Dermis blood vessel endothelial cell (primary cell): ENCODE results near the gene GEMIN4. TPM values are rescaled to one million over a fixed set of nuclear protein-coding genes. Genes with fewer than 3 reads are reported as not detected.
A peak's percentile ranks its signal among the peaks of the same experiment; 100 is the strongest.
"Not testable (repeated sequence)": the region's sequence is repeated elsewhere in the genome, so short reads cannot be mapped to it uniquely, and the experiment has no call there.

Source experiments
- DNase-seq: peaks from one replicate; pipeline ENCODE4 v3.0.0; 2010
- total RNA-seq: library from RNA; depleted of rRNA; stranded (reverse); fragments of >200 nt; gene quantifications from 2 replicates; pipeline ENCODE4 v1.2.3, GENCODE V29; 2014

The GEMIN4 gene
- total RNA-seq, 1 donor from 2014 or later, result 12.9 TPM

DNA sequence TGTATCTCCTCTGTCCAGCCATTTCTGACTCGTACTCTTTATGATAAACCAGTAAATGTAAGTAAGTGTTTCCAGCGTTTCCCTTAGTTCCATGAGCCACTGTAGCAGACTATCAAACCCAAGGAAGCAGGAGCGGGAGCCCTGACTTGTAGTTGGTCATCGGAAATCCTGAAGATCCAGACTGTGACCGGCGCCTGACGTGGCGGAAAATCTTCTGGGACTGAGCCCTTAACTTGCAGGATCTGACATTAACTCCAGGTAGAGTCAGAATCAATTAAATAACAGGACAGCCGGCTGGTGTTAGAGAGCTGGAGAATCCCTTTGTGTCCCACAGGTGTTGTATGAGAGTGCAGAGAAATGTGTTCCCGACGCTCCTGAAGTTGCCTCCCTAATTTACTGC is 26.0 kb upstream of the GEMIN4 start:
- no peak for DNase-seq

GRCh38 chr17:774313-774584 is 22.2 kb upstream of the GEMIN4 start:
- DNase-seq, result no peak

GRCh38 chr17:773467-774312 is 21.6 kb upstream of the GEMIN4 start:
- peak; percentile 40 for DNase-seq

- no peak for DNase-seq
Measured at GRCh38 chr17:773016-773415, 21.0 kb upstream of the GEMIN4 start.

DNA sequence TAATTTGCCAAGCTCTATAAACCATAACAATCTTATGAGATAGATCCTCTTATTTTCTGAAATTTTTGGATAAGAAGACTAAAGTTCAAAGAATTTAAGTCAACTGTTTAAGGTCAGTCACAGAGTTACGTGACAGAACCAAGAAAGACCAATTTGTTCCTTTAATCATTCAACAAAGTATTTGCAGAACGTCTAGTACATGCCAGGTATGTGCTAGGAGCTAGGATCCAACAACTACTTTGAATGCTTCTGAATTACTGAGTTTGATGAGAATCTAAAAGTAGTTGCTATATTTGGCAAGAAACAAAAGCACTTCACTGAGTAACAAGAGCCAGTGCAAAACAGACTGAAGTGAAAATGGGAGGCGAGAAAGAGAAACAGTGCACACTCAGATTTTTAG is 15.0 kb upstream of the GEMIN4 start:
- DNase-seq, result no peak

- no peak for DNase-seq
Measured at GRCh38 chr17:760371-760770, 8.3 kb upstream of the GEMIN4 start.

DNA sequence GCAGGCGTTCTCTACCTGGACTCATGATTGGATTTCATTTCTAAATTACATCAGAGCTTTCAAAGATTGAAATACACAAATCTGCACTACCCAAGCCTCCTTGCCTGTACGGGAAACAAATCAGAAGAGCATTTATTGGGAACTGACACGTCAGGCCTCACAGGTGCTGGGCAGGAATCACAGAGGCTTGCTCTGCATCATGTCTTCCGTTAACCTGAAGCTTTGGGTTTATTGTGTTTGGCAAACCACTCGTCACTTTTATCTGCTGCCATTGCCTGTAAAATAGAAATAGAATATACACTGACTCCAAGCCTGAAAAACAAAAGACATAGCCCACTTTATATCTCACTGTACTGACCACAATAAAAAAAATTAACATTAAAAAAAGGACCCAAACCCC is 7.9 kb upstream of the GEMIN4 start:
- no peak for DNase-seq

GRCh38 chr17:756010-756567 is 4.0 kb upstream of the GEMIN4 start:
- peak; percentile 50 for DNase-seq

DNA sequence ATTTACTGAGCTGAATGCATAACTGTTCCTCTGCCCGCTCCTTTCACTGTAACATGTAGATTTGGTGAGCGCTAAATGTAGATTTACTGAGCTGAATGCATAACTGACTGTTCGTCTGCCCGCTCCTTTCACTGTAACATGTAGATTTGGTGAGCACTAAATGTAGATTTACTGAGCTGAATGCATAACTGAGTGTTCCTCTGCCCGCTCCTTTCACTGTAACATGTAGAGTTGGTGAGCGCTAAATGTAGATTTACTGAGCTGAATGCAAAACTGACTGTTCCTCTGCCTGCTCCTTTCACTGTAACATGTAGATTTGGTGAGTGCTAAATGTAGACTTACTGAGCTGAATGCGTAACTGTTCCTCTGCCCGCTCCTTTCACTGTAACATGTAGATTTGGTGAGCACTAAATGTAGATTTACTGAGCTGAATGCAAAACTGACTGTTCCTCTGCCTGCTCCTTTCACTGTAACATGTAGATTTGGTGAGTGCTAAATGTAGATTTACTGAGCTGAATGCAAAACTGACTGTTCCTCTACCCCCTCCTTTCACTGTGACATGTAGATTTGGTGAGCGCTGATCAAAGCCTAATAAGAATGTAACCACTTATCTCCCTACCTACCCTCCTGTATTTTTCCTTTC is 3.4 kb upstream of the GEMIN4 start:
- DNase-seq, result not testable (repeated sequence)

- no peak for DNase-seq
Measured at GRCh38 chr17:753418-753817, 1.4 kb upstream of the GEMIN4 start.

GRCh38 chr17:752620-753219 is 656 bp upstream of the GEMIN4 start:
- peak; percentile 74 for DNase-seq

- peak; percentile 44 for DNase-seq
Measured at GRCh38 chr17:751269-752001, 629 bp downstream of the GEMIN4 start.

- no peak for DNase-seq
Measured at GRCh38 chr17:750431-751037, 1.5 kb downstream of the GEMIN4 start.

- DNase-seq, result not testable (repeated sequence)
Measured at GRCh38 chr17:749359-749758, 2.7 kb downstream of the GEMIN4 start.

DNA sequence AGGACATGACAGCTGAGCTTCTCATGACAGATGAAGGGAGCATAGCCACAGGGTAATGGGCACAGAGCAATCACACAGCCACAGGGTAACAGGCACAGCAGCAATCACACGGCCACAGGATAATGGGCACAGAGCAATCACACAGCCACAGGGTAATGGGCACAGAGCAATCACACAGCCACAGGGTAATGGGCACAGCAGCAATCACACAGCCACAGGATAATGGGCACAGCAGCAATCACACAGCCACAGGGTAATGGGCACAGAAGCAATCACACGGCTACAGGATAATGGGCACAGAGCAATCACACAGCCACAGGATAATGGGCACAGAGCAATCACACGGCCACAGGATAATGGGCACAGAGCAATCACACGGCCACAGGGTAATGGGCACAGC is 3.5 kb downstream of the GEMIN4 start:
- not testable (repeated sequence) for DNase-seq

DNA sequence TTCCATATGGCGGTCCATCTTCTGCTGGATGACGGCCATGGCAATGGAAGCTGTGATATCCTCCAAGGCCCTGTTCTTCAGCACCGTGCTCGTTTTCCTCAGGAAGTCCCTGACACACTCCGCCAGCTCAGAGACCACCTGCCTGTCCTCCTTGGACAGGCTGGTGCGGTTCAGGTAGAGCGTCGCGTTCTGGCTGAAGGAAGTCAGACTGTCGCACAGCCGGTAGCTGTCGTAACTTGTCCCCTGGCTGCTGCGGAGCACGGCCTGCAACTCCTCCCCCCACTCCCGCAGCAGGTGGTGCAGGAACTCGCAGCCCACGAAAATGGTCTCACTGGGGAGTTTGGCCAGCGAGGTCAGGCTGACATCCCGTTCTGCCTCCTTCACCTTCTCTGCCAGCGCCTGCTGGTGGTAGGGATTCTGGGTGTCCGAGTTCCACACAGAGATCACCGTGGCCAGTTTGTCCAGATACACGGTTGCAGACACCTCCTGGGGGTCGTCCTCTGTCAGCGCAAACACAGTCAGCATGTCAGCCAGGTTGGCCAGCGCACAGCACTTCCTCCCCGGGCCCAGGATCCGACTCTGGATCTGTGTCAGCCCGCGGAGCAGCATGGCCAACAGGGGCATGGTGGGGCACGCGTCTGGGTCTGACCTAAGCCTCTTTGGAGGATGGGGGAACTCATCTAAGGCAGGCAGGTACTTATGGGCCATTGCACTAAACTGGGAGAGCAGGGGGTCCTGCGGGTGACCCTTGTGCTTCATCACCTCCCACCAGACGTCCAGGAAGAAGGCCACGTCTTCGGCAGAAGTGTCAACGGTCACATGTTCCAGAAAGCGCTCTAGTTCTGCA is 5.1 kb downstream of the GEMIN4 start:
- DNase-seq, result no peak

DNA sequence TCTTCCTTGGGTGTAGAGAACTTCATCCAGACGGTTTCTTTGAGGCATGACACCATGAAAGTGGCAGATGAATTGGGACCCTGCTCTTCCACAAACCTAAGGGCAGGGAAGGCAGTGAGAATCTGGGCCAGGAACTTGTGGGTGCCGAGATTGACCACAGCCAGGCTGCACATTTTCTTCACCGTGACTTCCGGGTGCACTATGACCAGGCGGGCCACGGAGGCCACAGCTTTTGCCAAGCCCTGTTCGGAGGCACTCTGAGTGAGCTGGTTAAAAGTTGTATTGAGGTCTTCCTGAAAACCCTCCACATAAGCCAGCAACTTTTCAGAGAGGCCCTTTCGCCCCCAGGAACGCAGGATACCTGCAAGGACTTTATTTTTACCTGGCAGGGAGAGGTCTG is 5.9 kb downstream of the GEMIN4 start:
- DNase-seq, result no peak

- no peak for DNase-seq
Measured at GRCh38 chr17:745406-745805, 6.7 kb downstream of the GEMIN4 start.

GRCh38 chr17:744937-745336 is 7.1 kb downstream of the GEMIN4 start:
- no peak for DNase-seq

DNA sequence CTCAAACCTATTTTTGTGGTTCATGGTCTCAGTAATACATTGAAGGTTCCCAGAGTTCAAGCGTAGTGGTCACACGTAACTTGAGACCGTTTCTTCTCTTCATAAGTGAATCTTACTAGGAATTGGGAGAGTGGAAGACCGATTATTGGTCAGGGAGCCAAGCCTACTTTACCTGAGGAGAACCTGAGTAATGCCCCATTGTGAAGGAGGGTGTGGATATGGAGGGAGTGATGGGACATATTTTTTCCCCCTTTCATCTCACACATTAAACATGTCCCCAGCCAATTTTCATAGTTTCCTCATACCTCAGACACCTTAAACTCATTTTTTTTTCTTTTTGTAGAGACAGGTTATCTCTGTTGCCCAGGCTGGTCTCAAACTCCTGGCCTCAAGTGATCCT is 8.9 kb downstream of the GEMIN4 start:
- DNase-seq, result no peak

DNA sequence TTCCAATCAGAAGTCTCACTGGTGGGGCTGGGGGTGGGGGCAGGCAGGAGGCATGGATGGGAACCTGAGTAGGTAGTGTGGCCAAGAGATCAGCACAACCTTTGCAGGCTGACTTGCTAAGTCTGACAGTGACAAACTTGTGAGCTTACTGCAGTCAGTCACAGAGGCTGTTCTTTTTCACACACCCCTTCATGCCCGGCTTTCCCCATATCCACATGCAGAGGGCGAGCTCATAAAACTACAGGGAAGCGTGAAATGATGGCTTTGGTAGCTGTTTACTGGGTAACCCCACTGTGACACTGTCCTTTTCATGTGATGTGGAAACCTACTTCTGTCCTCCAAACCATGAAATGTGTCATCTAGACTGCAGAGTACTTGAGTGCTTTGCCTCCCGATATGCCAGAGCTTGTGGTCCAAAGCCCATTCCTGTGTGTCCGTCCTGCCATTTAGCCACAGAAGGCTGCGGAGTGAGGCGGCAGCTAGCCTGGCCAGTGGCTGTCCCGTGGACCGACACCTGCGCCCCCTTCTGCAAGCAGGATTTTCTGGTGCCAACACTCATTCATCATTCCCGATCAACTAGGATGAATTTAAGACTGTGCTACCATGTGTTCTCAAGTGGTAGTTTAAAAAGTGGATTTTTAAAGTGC is 9.8 kb downstream of the GEMIN4 start:
- DNase-seq, result no peak
